Left ventricle myocardium inferior (tissue), 1 donor: Measurements from ENCODE around the gene HEXIM2. TPM values are rescaled to one million over a fixed set of nuclear protein-coding genes. Genes with fewer than 3 reads are reported as not detected.

Experiments used
- DNase-seq: peaks from one replicate; pipeline ENCODE4 v3.0.0-alpha.2; 2020
- H3K27ac ChIP-seq: fragments of 200-600 bp; replicated peaks from 2 replicates; pipeline ENCODE4 v1.8.0; 2021
- H3K27me3 ChIP-seq: fragments of 200-600 bp; 2 replicates; pipeline ENCODE4 v1.8.0; 2021; ENCODE audit warnings: low read depth
- H3K36me3 ChIP-seq: fragments of 200-600 bp; 2 replicates; pipeline ENCODE4 v1.8.0; 2021
- H3K4me1 ChIP-seq: fragments of 200-600 bp; 2 replicates; pipeline ENCODE4 v1.8.0; 2021
- H3K4me3 ChIP-seq: fragments of 200-600 bp; 2 replicates; pipeline ENCODE4 v1.8.0; 2021; ENCODE audit warnings: mild to moderate bottlenecking, moderate library complexity
- H3K9me3 ChIP-seq: fragments of 200-600 bp; replicated peaks from 2 replicates; pipeline ENCODE4 v1.8.0; 2021
- CTCF ChIP-seq: fragments of 200-600 bp; IDR thresholded peaks from 2 replicates; pipeline ENCODE4 v1.8.0; 2021; ENCODE audit warnings: antibody characterized with exemption, mild to moderate bottlenecking, borderline replicate concordance
- intact Hi-C: fragments of 100-400 bp; cut with micrococcal nuclease; formaldehyde crosslinking; loops from one replicate; pipeline ENCODE4 v1.11.0; 2022
- total RNA-seq: library from RNA; stranded (reverse); fragmentation: NEBNext Ultra II Directional; extraction: Animal tissue kit (Norgen Biotek cat#: 25700); gene quantifications from one replicate; pipeline ENCODE4 v1.2.1, GENCODE V29; 2021
- donor health status: DM: no; HTN: yes; CAD: no; lungs with severe emphysema.

The HEXIM2 gene
- total RNA-seq, 1 donor from 2014 or later, result 7.0 TPM

GRCh38 chr17:45144199-45145034 lies 17.3 kb upstream of the HEXIM2 start:
- Histone ChIP-seq H3K4me1 (peaks cover 54% of the 10 kb centered on the region), H3K4me3 (peak overlapping the region; percentile 66), H3K36me3 (peaks cover 5% of the 10 kb centered on the region), H3K9me3 (no peaks in the 10 kb centered on the region), H3K27ac (peak overlapping the region; percentile 88), H3K27me3 (no peaks in the 10 kb centered on the region)
- peak; percentile 66 for DNase-seq
- intact Hi-C loops, result no loop called here
- no peak for TF ChIP-seq CTCF

- H3K36me3 ChIP-seq, result no peaks in the 10 kb centered on the region
- DNase-seq, result peak; percentile 19
- no peaks in the 10 kb centered on the region for H3K9me3 ChIP-seq
- H3K27ac ChIP-seq, result peak overlapping the region; percentile 88
- H3K27me3 ChIP-seq, result no peaks in the 10 kb centered on the region
- H3K4me1 ChIP-seq, result peaks cover 60% of the 10 kb centered on the region
- TF ChIP-seq CTCF, result no peak
- intact Hi-C loops, result no loop called here
- H3K4me3 ChIP-seq, result peak overlapping the region; percentile 66
These were observed 16.7 kb upstream of the HEXIM2 start for GRCh38 chr17:45145035-45145389.

GRCh38 chr17:45146166-45146565 lies 15.5 kb upstream of the HEXIM2 start:
- DNase-seq, result peak; percentile 10
- H3K4me3 ChIP-seq, result no peak overlapping the region
- H3K27me3 ChIP-seq, result no peaks in the 10 kb centered on the region
- H3K36me3 ChIP-seq, result no peaks in the 10 kb centered on the region
- intact Hi-C loops, result no loop called here
- peak overlapping the region; percentile 96 for H3K27ac ChIP-seq
- peaks cover 71% of the 10 kb centered on the region for H3K4me1 ChIP-seq
- TF ChIP-seq CTCF, result no peak
- no peaks in the 10 kb centered on the region for H3K9me3 ChIP-seq

GRCh38 chr17:45146592-45146889 lies 15.1 kb upstream of the HEXIM2 start:
- no peaks in the 10 kb centered on the region for H3K36me3 ChIP-seq
- no peaks in the 10 kb centered on the region for H3K9me3 ChIP-seq
- H3K27me3 ChIP-seq, result no peaks in the 10 kb centered on the region
- H3K4me1 ChIP-seq, result peaks cover 75% of the 10 kb centered on the region
- TF ChIP-seq CTCF, result no peak
- no peak for DNase-seq
- peak overlapping the region; percentile 87 for H3K4me3 ChIP-seq
- peak overlapping the region; percentile 96 for H3K27ac ChIP-seq
- intact Hi-C loops, result no loop called here

GRCh38 chr17:45146890-45147580 lies 14.6 kb upstream of the HEXIM2 start:
- Histone ChIP-seq H3K9me3 (no peaks in the 10 kb centered on the region), H3K4me1 (peaks cover 80% of the 10 kb centered on the region), H3K4me3 (peak overlapping the region; percentile 87), H3K27me3 (no peaks in the 10 kb centered on the region), H3K36me3 (no peaks in the 10 kb centered on the region), H3K27ac (peak overlapping the region; percentile 96)
- intact Hi-C loops, result no loop called here
- no peak for DNase-seq
- no peak for TF ChIP-seq CTCF
